BLaER1 (cell line): Measurements from ENCODE around the gene RMND1.
"Not testable (repeated sequence)": the region's sequence is repeated elsewhere in the genome, so short reads cannot be mapped to it uniquely, and the experiment has no call there.

Experiments used
- H3K27ac ChIP-seq: shearing (Covaris generic); formaldehyde crosslinking; 2 replicates; pipeline ENCODE4 v1.8.1; 2022
- H3K27me3 ChIP-seq: shearing (Covaris generic); formaldehyde crosslinking; 2 replicates; pipeline ENCODE4 v1.8.1; 2022
- H3K36me3 ChIP-seq: shearing (Covaris generic); formaldehyde crosslinking; 2 replicates; pipeline ENCODE4 v1.8.1; 2022
- H3K4me1 ChIP-seq: shearing (Covaris generic); formaldehyde crosslinking; 2 replicates; pipeline ENCODE4 v1.8.1; 2022
- H3K4me2 ChIP-seq: shearing (Covaris generic); formaldehyde crosslinking; 2 replicates; pipeline ENCODE4 v1.8.1; 2022
- H3K4me3 ChIP-seq: shearing (Covaris generic); formaldehyde crosslinking; 2 replicates; pipeline ENCODE4 v1.8.1; 2022
- H3K9ac ChIP-seq: shearing (Covaris generic); formaldehyde crosslinking; 2 replicates; pipeline ENCODE4 v1.8.1; 2022
- H3K9me3 ChIP-seq: shearing (Covaris generic); formaldehyde crosslinking; 2 replicates; pipeline ENCODE4 v1.8.1; 2022
- H4K20me1 ChIP-seq: shearing (Covaris generic); formaldehyde crosslinking; 2 replicates; pipeline ENCODE4 v1.8.1; 2022
- Cebpa-rat ChIP-seq: shearing (Covaris generic); IDR thresholded peaks from 2 replicates; pipeline ENCODE4 v1.8.1; 2022

Gene RMND1

GRCh38 chr6:151358475-151358874 is 93.5 kb downstream of the RMND1 start:
- H3K27me3 ChIP-seq = no peaks in the 10 kb centered on the region
- no peak for TF ChIP-seq Cebpa-rat
- H3K4me3 ChIP-seq = no peak overlapping the region
- peaks cover 94% of the 10 kb centered on the region for H3K36me3 ChIP-seq
- no peaks in the 10 kb centered on the region for H3K4me1 ChIP-seq
- H3K27ac ChIP-seq = no peak overlapping the region
- no peak overlapping the region for H3K4me2 ChIP-seq
- H3K9ac ChIP-seq = no peak overlapping the region
- H4K20me1 ChIP-seq = peaks cover 70% of the 10 kb centered on the region
- H3K9me3 ChIP-seq = no peaks in the 10 kb centered on the region

- no peak for TF ChIP-seq Cebpa-rat
- no peaks in the 10 kb centered on the region for H3K4me1 ChIP-seq
- H3K36me3 ChIP-seq = peaks cover 99% of the 10 kb centered on the region
- no peak overlapping the region for H3K4me2 ChIP-seq
- H3K27ac ChIP-seq = no peak overlapping the region
- no peak overlapping the region for H3K9ac ChIP-seq
- H3K27me3 ChIP-seq = no peaks in the 10 kb centered on the region
- no peaks in the 10 kb centered on the region for H3K9me3 ChIP-seq
- H3K4me3 ChIP-seq = no peak overlapping the region
- peaks cover 76% of the 10 kb centered on the region for H4K20me1 ChIP-seq
Observed at GRCh38 chr6:151357758-151358436, 94.0 kb downstream of the RMND1 start.

GRCh38 chr6:151356983-151357382 is 94.9 kb downstream of the RMND1 start:
- H3K9me3 ChIP-seq, H3K27me3 ChIP-seq, H3K4me1 ChIP-seq, H3K4me2 ChIP-seq, H3K27ac ChIP-seq, H3K4me3 ChIP-seq, H3K9ac ChIP-seq: not testable (repeated sequence)
- Histone ChIP-seq H3K36me3 (peaks cover 99% of the 10 kb centered on the region), H4K20me1 (peaks cover 85% of the 10 kb centered on the region)
